GM18858 (cell line): ENCODE measurements around the gene WFDC2.

Source experiments
- ATAC-seq: cut with Tn5 transposase; IDR thresholded peaks from one replicate; pipeline ENCODE4 v1.9.1; 2021; ENCODE audit not compliant: unreplicated experiment

Gene WFDC2

DNA sequence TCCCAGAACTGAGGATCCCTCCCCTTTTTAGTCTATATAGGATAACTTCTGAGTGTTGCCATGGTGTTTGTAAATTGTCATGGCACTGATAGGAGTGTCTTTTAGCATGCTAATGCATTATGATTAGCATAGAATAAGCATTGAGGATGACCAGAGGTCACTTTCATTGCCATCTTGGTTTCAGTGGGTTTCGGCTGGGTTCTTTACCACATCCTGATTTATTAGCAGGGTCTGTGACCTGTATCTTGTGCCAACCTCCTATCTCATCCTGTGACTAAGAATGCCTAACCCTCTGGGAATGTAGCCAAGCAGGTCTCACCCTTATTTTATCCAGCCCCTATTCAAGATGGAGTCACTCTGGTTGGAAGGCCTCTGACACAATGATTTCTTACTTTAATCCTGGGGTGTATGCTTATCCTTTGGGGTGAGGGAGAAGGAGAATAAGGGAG is 19.6 kb downstream of the WFDC2 start:
- no peak for ATAC-seq

- ATAC-seq = no peak
These were observed 26.0 kb downstream of the WFDC2 start for GRCh38 chr20:45495501-45495941.

DNA sequence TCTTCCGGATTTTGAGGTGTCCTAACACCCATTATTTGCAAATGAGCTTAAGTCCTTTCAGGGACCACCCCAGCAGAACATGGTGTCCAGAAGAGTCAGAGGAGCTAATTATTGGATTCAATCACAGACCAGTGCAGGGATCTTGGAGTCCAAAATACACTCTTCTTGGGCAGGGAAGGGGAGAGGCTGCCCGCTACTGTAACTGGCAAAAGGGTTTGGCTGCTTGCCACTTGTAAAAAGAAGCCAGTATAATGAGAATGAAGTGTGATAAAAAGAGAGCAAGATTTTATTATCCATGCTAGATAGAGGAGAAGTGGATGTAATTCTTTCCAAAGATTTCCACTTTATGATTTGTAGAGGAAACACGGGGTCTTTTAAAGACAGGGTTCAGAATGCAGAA is 26.6 kb downstream of the WFDC2 start:
- ATAC-seq = no peak

DNA sequence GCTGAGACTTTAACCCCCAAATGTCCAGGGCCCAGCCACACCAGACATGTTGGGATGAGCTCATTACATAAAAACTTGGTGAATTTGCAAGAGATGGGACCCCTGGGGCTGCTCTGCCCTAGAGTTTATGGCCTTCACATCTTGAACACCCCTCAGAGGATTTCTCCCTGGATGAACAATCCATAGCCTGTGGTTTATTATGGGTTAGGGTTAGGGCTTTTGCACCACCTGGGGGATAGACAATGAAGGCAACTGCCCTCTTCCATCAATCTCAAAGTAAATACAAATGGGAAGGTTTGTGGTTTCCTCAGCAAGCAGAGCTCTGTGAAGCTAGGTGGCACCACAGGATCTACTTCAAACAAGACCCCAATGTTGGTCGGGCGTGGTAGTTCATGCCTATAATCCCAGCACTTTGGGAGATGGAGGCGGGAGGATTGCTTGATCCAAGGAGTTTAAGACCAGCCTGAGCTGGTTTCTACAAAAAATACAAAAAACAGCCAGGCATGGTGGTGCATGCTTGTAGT is 28.5 kb downstream of the WFDC2 start:
- no peak for ATAC-seq

- no peak for ATAC-seq
These were observed 30.5 kb downstream of the WFDC2 start for GRCh38 chr20:45500022-45500421.

- ATAC-seq = no peak
These were observed 32.0 kb downstream of the WFDC2 start for GRCh38 chr20:45501600-45501999.

GRCh38 chr20:45502561-45502960 is 33.0 kb downstream of the WFDC2 start:
- ATAC-seq = no peak

DNA sequence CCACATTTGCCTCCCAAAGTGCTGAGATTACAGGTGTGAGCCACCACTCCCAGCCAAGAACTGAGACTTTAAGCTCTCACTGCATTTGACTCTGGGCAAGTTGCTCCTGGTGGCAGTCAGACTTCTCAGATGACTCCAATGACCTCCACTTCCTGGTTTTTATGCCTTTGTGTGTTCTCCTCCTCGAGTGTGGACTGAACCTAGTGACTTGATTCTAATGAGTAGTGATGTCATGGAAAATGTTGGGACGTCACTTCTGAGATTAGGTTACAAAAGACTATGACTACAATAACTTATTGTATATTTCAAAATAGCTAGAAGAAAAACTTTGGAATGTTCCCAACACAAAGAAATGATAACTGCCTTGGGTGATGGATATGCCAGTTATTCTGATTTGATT is 33.9 kb downstream of the WFDC2 start:
- no peak for ATAC-seq

- ATAC-seq = no peak
These were observed 36.8 kb downstream of the WFDC2 start for GRCh38 chr20:45506398-45506797.

DNA sequence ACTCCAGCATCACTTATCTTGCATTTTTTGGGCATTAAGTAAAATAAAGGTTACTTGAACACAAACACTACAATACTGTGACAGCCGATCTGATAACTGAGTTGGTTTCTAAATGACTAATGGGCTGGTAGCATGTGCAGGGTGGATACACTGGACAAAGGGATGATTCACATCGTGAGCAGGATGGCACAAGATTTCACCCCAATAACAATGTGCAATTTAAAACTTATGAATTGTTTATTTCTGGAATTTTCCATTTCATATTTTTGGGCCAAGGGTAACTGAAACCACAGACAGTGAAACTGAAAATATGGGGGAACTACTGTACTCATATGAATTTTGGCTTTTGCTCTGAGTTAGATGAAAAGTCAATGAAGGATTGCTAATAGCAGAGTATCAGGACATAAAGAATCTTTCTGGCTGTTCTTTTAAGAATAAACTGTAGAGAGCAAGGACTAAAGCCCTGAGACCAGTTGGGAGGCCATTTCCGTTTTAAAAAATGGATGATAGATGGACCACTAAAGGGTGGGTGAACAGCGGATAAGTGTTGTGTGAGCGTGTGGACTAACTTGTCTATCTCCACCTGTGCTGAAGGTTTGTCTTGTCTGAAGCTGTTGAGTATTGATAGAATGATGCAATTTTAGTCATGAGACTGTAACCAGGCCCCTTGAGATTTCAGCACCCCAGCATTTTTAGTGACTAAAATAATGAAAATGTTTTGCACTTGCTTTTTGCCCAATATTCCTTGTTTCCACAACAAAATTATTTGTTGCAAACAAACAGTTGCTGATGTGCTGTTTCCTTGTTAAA is 37.7 kb downstream of the WFDC2 start:
- ATAC-seq = no peak

- ATAC-seq = no peak
These were observed 38.7 kb downstream of the WFDC2 start for GRCh38 chr20:45508068-45508886.

DNA sequence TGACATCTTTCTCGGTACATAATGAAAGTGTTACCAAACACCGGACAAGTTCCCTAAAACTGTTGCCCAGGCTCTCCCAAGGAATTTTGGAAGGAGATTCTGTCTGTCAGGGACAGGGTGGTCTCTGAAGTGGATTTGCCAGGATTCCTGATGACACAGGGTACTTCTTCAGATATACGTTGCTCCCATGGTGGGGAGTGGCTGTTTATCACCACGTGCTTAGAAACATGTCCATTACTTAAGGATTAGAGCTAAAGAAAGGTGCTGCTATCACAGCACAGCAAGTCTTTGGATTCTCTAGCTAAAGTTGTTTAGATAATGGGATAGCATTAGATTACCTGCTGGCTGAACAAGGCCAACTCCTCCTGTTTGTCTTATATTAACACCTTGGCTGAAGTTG is 39.5 kb downstream of the WFDC2 start:
- ATAC-seq = no peak

- ATAC-seq = no peak
These were observed 40.8 kb downstream of the WFDC2 start for GRCh38 chr20:45510242-45510862.

- ATAC-seq = no peak
These were observed 45.8 kb downstream of the WFDC2 start, which contains the start of gene SPINT3 for GRCh38 chr20:45515147-45515913. SPINT3 (minus strand) TSS chr20:45515622; CDS start chr20:45515608, 14 bp downstream.

GRCh38 chr20:45518282-45518681 is 48.7 kb downstream of the WFDC2 start:
- no peak for ATAC-seq

- ATAC-seq = no peak
These were observed 54.3 kb downstream of the WFDC2 start for GRCh38 chr20:45523821-45524220.

GRCh38 chr20:45527294-45527693 is 57.7 kb downstream of the WFDC2 start:
- ATAC-seq = no peak
